NCI-H2227 (cell line): ENCODE results near the gene DHRS1.
A peak's percentile ranks its signal among the peaks of the same experiment; 100 is the strongest.

ENCODE experiments used
- DNase-seq: peaks from one replicate; lab custom pipeline; 2025; ENCODE audit not compliant: unreplicated experiment; lab: John Stamatoyannopoulos, UW

The DHRS1 gene

GRCh38 chr14:24285351-24285750, 14.2 kb downstream of the DHRS1 start:
- DNase-seq, result no peak

GRCh38 chr14:24284501-24285035, 15.0 kb downstream of the DHRS1 start:
- DNase-seq, result no peak

- DNase-seq, result no peak
Observed at GRCh38 chr14:24283796-24284460, 15.7 kb downstream of the DHRS1 start.

GRCh38 chr14:24282736-24283135, 16.8 kb downstream of the DHRS1 start:
- DNase-seq, result no peak

GRCh38 chr14:24281636-24282035, 17.9 kb downstream of the DHRS1 start:
- DNase-seq, result no peak

GRCh38 chr14:24280797-24281460, 18.7 kb downstream of the DHRS1 start:
- no peak for DNase-seq

GRCh38 chr14:24279301-24280186, 20.0 kb downstream of the DHRS1 start:
- peak; percentile 4 for DNase-seq

- no peak for DNase-seq
Observed at GRCh38 chr14:24278424-24278823, 21.2 kb downstream of the DHRS1 start.

- DNase-seq, result no peak
Observed at GRCh38 chr14:24277606-24278321, 21.8 kb downstream of the DHRS1 start.

- DNase-seq, result no peak
Observed at GRCh38 chr14:24277071-24277470, 22.5 kb downstream of the DHRS1 start.

GRCh38 chr14:24274101-24274543, 25.5 kb downstream of the DHRS1 start:
- no peak for DNase-seq

- peak; percentile 6 for DNase-seq
Observed at GRCh38 chr14:24273422-24273998, 26.1 kb downstream of the DHRS1 start.

GRCh38 chr14:24272467-24272866, 27.1 kb downstream of the DHRS1 start:
- no peak for DNase-seq

GRCh38 chr14:24271834-24272263, 27.7 kb downstream of the DHRS1 start:
- no peak for DNase-seq

GRCh38 chr14:24271134-24271833, 28.3 kb downstream of the DHRS1 start, which contains the start of gene RABGGTA:
RABGGTA (minus strand) TSS chr14:24271597; CDS start chr14:24271115, 482 bp downstream.
- peak; percentile 97 for DNase-seq

- no peak for DNase-seq
Observed at GRCh38 chr14:24270537-24271133, 28.9 kb downstream of the DHRS1 start.

GRCh38 chr14:24269910-24270536, 29.6 kb downstream of the DHRS1 start:
- no peak for DNase-seq

- DNase-seq, result no peak
Observed at GRCh38 chr14:24269368-24269767, 30.2 kb downstream of the DHRS1 start.

GRCh38 chr14:24268225-24268624, 31.4 kb downstream of the DHRS1 start:
- DNase-seq, result no peak
